HG03095 (cell line): ENCODE measurements around the gene SPSB2.

ENCODE experiments used
- ATAC-seq: cut with Tn5 transposase; IDR thresholded peaks from one replicate; pipeline ENCODE4 v1.9.1; 2021; ENCODE audit warnings: moderate library complexity; ENCODE audit not compliant: unreplicated experiment

SPSB2 gene

GRCh38 chr12:6822426-6823135, 50.5 kb downstream of the SPSB2 start:
- no peak for ATAC-seq

- no peak for ATAC-seq
Observed at GRCh38 chr12:6821591-6822425, 51.3 kb downstream of the SPSB2 start, which contains the start of gene GPR162. Gene GPR162, plus strand, starts transcription at chr12:6821821. Its CDS starts 2,078 bp downstream, at chr12:6823899.
